ENCODE measurements around the gene KREMEN1. TPM values are rescaled to one million over a fixed set of nuclear protein-coding genes. Genes with fewer than 3 reads are reported as not detected.
A peak's percentile ranks its signal among the peaks of the same experiment; 100 is the strongest.

The KREMEN1 gene
- total and polyA plus RNA-seq, 8 donors: 5.4 to 34.5 (median 11.6) TPM

DNA sequence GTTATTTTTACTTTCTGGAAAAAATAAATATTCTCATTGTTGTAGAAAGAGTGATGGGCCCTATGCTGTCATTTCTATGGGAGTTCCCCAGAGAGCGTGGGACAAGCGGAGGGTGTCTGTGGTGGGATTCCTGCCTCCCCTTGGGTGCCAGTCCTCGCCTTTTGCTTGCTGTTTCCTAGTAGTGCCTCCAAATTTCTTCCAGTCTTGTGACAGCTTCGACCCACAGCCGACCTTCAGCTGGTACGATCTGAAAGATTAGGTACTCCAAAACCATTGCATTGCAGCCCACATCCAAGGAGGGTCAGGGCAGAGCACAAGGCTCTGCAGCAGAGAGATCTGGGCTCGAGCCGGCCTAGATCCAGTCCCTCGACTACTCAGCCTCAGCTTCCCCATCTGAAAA lies 73.9 kb downstream of the KREMEN1 start:
- no peak for TF ChIP-seq POLR2AphosphoS5 (IDR thresholded peaks at IDR 0.05)
- TF ChIP-seq, protein P1, sequence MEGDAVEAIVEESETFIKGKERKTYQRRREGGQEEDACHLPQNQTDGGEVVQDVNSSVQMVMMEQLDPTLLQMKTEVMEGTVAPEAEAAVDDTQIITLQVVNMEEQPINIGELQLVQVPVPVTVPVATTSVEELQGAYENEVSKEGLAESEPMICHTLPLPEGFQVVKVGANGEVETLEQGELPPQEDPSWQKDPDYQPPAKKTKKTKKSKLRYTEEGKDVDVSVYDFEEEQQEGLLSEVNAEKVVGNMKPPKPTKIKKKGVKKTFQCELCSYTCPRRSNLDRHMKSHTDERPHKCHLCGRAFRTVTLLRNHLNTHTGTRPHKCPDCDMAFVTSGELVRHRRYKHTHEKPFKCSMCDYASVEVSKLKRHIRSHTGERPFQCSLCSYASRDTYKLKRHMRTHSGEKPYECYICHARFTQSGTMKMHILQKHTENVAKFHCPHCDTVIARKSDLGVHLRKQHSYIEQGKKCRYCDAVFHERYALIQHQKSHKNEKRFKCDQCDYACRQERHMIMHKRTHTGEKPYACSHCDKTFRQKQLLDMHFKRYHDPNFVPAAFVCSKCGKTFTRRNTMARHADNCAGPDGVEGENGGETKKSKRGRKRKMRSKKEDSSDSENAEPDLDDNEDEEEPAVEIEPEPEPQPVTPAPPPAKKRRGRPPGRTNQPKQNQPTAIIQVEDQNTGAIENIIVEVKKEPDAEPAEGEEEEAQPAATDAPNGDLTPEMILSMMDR (IDR thresholded peaks at IDR 0.05): no peak
- no peak for TF ChIP-seq EP300 (IDR thresholded peaks at IDR 0.05)
- no peak for TF ChIP-seq POLR2A (IDR thresholded peaks at IDR 0.05)
- Histone ChIP-seq H3K27ac (peak overlapping the region in 1 of 5 donors; percentile 29), H3K36me3 (peaks cover 0 to 49% (median 42%) of the 10 kb centered on the region in 4 donors), H3K9me3 (no peaks in the 10 kb centered on the region), H3K4me1 (peaks cover 0 to 15% (median 3%) of the 10 kb centered on the region in 4 donors), H3K4me3 (no peak overlapping the region), H3K27me3 (no peaks in the 10 kb centered on the region)
- intact Hi-C loops (cut with DNase I; ENCODE audit: low total_unique reads): loop anchor here (10.0 kb wide), 1 partner anchor 102 kb away; no protein-coding TSS in a partner anchor
- 84 to 88% (median 85%) methylated on average over 9 of the region's 9 CpGs for WGBS, 5 donors
- DNase-seq: peak in 1 of 2 donors; percentile 24

DNA sequence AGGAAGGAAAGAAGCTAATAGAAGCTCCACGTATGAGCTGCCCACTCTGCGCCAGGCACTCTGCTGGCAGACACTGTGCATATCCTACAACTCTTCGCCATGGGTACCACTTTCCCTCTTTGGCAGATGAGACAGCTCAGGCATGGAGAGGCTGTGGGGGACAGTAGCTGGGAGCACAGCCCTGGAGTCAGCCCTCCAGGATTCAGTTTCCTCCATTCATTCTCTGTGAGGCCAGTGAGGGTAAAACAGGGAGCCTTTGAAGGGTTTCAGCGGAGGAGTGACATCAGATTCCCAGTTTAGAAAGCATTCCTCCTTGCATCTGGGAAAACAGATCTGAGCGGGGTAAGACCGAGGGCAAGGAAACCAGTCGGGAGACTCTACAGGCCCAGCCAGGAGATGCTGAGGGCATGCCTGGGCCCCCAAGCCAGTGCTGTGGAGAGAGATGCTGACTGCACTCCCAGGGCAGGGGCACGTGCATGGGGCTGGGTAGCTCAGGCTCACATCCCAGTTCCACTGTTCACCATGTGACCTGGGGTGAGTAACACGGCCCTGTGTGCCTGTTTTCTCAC lies 74.6 kb downstream of the KREMEN1 start:
- WGBS, 5 donors: 75 to 88% (median 86%) methylated on average over 9 of the region's 9 CpGs
- peak; percentile 20 to 62 for DNase-seq
- H3K36me3 ChIP-seq: peaks cover 0 to 43% (median 36%) of the 10 kb centered on the region in 4 donors

DNA sequence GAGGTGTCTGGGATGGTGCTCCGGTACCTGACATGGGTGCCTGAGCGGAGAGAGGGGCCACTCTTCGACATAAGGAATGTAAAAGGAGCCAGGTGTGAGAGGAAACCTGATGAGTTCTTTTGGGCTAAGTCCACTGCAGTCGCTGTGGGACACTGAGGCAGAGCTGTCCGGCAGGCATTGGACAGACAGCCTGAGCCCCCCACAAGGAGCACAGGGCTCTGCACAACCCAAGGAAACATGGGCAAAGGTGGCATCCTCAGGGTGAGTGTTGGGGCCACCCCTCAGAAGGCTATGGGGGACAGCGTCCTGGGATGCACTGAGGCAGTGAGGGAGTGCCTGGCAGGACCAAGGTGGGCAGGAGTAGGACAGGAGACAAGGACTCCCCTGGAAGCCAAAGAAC lies 75.2 kb downstream of the KREMEN1 start:
- H3K27ac ChIP-seq: no peak overlapping the region
- H3K4me1 ChIP-seq: peaks cover 0 to 27% (median 10%) of the 10 kb centered on the region in 4 donors
- no peaks in the 10 kb centered on the region for H3K27me3 ChIP-seq
- H3K36me3 ChIP-seq: peaks cover 0 to 37% (median 30%) of the 10 kb centered on the region in 4 donors
- DNase-seq: peak in 1 of 2 donors; percentile 5
- no peak overlapping the region for H3K4me3 ChIP-seq
- TF ChIP-seq, protein P1 (IDR thresholded peaks at IDR 0.05): no peak
- no peak for TF ChIP-seq POLR2AphosphoS5 (IDR thresholded peaks at IDR 0.05)
- TF ChIP-seq POLR2A (IDR thresholded peaks at IDR 0.05): no peak
- no peak for TF ChIP-seq EP300 (IDR thresholded peaks at IDR 0.05)
- H3K9me3 ChIP-seq: no peaks in the 10 kb centered on the region
- intact Hi-C loops (cut with DNase I; ENCODE audit: low total_unique reads): loop anchor here (10.0 kb wide), 1 partner anchor 103 kb away; no protein-coding TSS in a partner anchor
- WGBS, 5 donors: 74 to 88% (median 86%) methylated on average over 5 to 6 of the region's 6 CpGs

More for the DNA sequence above, 74.6 kb downstream of the KREMEN1 start:
- no peaks in the 10 kb centered on the region for H3K27me3 ChIP-seq
- H3K27ac ChIP-seq: peak overlapping the region in 1 of 5 donors; percentile 29
- intact Hi-C loops (cut with DNase I; ENCODE audit: low total_unique reads): loop anchor here (10.0 kb wide), 1 partner anchor 103 kb away; no protein-coding TSS in a partner anchor
- no peak overlapping the region for H3K4me3 ChIP-seq
- TF ChIP-seq POLR2A (IDR thresholded peaks at IDR 0.05) (no peak), POLR2AphosphoS5 (IDR thresholded peaks at IDR 0.05) (no peak), EP300 (IDR thresholded peaks at IDR 0.05) (no peak)
- TF ChIP-seq, protein P1 (IDR thresholded peaks at IDR 0.05): no peak
- H3K9me3 ChIP-seq: no peaks in the 10 kb centered on the region
- H3K4me1 ChIP-seq: peaks cover 0 to 21% (median 7%) of the 10 kb centered on the region in 4 donors

DNA sequence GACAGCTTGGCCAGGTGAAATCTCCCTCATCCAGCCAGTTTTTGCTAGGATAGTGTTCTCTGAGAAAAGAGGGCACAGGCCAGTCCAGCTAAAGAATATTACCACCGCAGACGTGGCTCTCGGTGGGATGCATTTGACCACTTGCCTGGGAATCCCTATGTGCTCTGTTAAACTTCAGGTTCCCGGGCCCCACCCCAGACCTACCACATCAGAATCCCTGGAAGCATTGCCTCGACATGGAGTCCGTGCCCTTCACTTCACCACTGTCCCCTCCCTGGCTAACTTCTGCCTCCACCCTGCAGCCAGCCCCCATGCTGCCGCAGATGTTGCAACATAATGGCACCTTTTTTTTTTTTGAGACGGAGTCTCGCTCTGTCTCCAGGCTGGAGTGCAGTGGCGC lies 76.0 kb downstream of the KREMEN1 start:
- 91 to 97% (median 95%) methylated on average over 10 of the region's 10 CpGs for whole genome bisulfite sequencing, 5 donors
- H3K4me3 ChIP-seq: no peak overlapping the region

More for the DNA sequence above, 76.0 kb downstream of the KREMEN1 start:
- no peaks in the 10 kb centered on the region for H3K9me3 ChIP-seq
- TF ChIP-seq EP300 (IDR thresholded peaks at IDR 0.05): no peak
- peaks cover 0 to 28% (median 12%) of the 10 kb centered on the region in 4 donors for H3K4me1 ChIP-seq
- H3K36me3 ChIP-seq: peaks cover 0 to 31% (median 25%) of the 10 kb centered on the region in 4 donors
- DNase-seq: no peak
- no peak overlapping the region for H3K27ac ChIP-seq
- intact Hi-C loops (cut with DNase I; ENCODE audit: low total_unique reads): loop anchor here (10.0 kb wide), 1 partner anchor 104 kb away; no protein-coding TSS in a partner anchor
- no peaks in the 10 kb centered on the region for H3K27me3 ChIP-seq
